GM10266 (cell line): ENCODE data around the gene CDKN3.
"Not testable (repeated sequence)": the region's sequence is repeated elsewhere in the genome, so short reads cannot be mapped to it uniquely, and the experiment has no call there.

Source experiments
- DNase-seq: peaks from one replicate; pipeline ENCODE4 v3.0.0; 2012; ENCODE audit errors: extremely low spot score
- TF ChIP-seq, protein P1 (sequence below): IDR thresholded peaks from 2 replicates; pipeline ENCODE4 v1.5.1; 2012; ENCODE audit warnings: mild to moderate bottlenecking, low read depth; ENCODE audit not compliant: control insufficient read depth, insufficient read depth; ENCODE audit errors: missing control alignments

Gene CDKN3

DNA sequence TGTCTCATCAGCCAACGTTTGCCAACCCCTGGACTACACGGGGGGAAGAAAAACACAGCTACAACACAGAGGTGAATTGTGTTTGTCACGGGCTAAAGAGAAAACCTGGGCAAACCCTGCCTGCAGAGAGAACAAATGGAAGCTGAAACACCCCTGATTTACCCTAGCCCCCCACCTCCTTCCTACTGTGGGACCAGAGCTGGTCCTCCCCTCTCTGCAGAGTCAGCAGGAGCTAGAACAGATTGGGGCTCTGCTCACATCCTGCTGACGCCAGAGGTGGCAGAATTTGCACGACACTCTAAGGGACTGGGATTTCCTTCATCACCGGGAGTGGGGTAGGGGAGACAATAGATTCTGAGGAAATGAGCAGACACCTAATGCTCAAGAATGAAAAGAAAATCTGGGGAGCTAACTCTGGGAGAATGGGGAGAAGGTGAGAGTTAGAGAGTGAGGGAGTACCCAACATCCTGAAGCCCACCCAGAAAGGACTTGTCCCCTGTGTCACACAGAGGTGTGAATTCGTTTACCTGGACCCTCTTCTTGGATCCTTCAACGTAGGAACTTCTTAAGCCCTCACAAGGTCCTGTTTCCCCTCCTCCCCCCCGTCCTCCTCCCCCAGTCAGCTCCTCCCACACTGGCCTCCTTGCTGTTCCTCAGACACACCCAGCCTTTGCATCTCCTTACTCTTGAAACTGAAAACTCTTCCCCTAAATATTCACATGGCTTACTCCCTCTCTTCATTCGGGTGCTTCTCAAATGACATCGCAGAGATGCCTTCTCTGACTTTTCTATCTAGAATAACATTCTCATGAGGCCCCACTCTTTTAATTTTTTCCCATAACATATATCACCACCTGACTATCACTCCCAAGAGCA, 26.2 kb upstream of the CDKN3 start:
- TF ChIP-seq, protein P1, sequence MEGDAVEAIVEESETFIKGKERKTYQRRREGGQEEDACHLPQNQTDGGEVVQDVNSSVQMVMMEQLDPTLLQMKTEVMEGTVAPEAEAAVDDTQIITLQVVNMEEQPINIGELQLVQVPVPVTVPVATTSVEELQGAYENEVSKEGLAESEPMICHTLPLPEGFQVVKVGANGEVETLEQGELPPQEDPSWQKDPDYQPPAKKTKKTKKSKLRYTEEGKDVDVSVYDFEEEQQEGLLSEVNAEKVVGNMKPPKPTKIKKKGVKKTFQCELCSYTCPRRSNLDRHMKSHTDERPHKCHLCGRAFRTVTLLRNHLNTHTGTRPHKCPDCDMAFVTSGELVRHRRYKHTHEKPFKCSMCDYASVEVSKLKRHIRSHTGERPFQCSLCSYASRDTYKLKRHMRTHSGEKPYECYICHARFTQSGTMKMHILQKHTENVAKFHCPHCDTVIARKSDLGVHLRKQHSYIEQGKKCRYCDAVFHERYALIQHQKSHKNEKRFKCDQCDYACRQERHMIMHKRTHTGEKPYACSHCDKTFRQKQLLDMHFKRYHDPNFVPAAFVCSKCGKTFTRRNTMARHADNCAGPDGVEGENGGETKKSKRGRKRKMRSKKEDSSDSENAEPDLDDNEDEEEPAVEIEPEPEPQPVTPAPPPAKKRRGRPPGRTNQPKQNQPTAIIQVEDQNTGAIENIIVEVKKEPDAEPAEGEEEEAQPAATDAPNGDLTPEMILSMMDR, result no peak
- no peak for DNase-seq

DNA sequence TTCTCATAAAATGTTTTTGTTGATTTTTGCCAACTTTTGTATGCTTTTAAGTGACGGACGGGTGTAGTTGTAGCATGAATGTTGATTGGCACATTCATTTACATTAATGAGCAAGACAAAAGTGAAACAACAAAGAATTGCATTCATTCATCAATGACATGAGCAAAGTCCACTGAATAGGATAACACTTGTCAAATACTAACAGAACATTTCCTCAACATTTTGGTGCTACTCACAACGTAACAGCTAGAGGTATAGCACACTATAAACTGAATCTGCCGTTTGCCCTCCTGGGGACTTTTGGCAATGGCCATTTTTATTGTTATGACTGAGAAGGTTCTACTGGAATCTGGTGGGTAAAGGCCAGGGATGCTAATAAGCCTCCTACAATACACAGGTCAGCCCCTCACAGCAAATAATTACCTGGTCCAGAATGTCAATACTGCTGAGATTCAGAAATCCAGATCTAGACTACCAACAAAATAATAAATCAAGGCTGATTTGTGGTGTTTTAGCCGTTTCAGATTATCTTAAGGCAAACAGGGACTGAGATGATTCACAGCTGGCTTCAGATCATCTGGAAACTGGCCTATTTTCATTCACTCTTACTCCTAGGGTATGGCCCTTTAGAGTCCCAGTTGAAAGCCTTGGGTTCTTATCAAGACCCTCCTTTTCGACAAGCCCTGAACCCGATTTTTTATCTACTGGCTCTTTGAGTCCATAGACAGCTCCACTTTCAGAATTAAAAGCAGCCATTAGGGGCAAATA, 22.5 kb upstream of the CDKN3 start:
- DNase-seq, result no peak
- TF ChIP-seq, protein P1, result no peak

DNA sequence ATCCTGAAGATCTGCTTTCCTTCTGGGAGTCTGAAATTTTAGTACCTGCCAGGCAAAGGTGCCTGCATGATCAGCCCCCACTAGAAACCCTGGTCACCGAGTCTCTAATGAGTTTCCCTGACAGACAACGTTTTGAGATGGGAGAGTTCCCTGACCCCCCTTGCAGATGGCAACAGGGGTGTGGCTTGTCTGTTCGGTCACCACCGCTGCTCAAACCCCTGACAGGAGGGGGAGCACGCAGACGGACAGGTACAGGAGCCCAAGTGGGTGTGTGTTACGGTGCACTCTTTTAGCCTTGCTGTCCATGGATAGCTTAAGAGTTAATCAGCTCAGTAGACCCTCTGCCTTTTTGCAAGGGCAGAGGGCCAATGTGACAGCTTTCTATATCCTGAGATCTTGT, 19.3 kb upstream of the CDKN3 start:
- DNase-seq, result no peak
- TF ChIP-seq, protein P1, result no peak

DNA sequence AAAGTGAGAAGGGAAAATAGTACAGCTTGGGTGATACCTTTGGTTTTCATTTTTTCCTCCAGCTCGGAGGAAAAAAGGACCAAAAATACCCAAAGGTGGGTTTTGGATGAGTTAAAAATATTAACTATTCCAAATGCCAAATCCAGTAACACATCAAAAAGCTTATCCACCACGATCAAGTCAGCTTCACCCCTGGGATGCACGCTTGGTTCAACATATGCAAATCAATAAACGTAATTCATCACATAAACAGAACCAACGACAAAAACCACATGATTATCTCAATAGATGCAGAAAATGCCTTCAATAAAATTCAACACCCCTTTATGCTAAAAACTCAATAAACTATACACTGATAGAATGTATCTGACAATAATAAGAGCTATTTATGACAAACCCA, 17.9 kb upstream of the CDKN3 start:
- DNase-seq, result not testable (repeated sequence)

DNA sequence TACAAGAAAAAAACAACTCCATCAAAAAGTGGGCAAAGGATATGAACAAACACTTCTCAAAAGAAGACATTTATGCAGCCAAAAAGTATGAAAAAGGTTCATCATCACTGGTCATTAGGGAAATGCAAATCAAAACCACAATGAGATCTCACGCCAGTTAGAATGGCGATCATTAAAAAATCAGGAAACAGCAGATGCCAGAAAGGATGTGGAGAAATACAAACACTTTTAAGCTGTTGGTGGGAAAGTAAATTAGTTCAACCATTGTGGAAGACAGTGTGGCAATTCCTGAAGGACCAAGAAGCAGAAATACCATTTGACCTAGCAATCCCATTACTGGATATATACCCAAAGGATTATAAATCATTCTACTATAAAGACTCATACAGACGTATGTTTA, 16.2 kb upstream of the CDKN3 start:
- not testable (repeated sequence) for DNase-seq

DNA sequence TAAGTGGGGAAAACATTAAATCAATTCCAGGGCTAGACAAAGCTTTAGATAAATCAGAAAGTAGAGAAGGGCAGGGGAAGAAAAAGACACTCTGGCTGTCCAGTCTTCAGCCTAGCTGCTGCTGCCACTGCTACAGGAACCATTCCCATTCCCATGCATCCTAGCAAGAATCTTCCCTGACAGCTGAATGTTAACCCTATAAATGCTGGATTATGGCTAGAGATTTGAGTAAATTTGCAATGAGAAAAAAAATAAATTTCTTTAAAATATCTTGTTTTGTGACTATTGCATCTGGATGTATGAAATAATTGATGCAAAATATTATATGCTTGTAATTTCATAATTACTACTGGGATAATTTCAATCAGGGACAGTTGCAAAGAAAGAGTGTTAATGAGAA, 15.0 kb upstream of the CDKN3 start:
- DNase-seq, result no peak
- TF ChIP-seq, protein P1, result no peak

DNA sequence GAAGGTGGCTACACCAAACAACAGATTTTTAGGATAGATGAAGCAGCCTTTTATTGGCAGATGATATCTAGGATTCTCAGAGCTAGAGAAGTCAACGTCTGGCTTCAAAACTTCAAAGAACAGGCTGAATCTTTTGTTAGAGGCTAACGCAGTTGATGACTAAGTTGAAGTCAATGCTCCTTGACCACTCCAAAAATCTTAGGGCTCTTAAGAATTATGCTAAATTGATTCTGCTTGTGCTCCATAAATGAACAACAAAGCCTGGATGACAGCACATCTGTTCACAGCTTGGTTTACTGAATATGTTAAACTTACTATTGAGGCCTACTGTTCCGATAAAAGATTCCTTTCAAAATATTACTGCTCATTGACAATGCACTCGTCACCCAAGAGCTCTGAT, 13.0 kb upstream of the CDKN3 start:
- TF ChIP-seq, protein P1, result no peak

DNA sequence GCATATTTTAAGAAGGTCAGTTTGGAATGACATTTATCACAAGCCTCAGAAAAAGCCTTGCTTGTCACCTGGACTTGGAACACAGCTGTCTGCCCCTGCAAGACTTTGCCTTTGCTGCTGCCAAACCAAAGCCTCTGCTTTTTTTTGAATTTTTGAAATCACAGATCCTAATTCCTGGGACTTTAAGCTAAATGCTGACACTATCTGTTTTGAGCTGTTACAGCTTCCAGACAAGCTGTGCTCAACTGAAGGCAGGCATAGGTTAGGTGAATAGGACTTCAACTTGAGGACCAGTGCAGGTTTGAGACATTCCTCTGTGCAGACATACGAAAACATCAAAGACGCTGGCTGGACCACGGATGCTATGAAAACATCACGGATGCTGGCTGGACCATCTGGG, 11.3 kb upstream of the CDKN3 start:
- TF ChIP-seq, protein P1, result no peak
- no peak for DNase-seq

More for the DNA sequence above, 13.0 kb upstream of the CDKN3 start:
- DNase-seq, result no peak
